ENCODE measurements around the gene MRM3.

DNA sequence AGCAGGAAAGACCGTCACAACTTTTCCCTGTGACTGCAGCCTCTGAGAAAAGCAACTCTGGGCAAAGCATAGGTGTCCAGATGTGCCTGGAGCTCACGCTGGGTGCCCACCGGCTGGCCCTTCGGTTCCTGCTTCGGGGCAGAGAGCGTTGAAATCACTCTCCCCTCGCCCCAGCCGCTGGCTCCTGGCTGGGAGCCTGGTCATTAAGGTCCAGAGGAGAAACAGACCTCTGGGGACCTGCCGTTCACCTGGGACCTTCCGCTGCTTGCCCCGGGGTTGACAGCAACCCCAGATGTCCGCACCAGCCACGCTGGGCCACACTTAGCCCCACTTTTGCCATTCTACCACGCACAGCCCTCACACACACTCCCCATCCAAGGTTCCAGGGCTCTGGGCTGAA, 13.1 kb downstream of the MRM3 start:
- TF ChIP-seq, protein P1, sequence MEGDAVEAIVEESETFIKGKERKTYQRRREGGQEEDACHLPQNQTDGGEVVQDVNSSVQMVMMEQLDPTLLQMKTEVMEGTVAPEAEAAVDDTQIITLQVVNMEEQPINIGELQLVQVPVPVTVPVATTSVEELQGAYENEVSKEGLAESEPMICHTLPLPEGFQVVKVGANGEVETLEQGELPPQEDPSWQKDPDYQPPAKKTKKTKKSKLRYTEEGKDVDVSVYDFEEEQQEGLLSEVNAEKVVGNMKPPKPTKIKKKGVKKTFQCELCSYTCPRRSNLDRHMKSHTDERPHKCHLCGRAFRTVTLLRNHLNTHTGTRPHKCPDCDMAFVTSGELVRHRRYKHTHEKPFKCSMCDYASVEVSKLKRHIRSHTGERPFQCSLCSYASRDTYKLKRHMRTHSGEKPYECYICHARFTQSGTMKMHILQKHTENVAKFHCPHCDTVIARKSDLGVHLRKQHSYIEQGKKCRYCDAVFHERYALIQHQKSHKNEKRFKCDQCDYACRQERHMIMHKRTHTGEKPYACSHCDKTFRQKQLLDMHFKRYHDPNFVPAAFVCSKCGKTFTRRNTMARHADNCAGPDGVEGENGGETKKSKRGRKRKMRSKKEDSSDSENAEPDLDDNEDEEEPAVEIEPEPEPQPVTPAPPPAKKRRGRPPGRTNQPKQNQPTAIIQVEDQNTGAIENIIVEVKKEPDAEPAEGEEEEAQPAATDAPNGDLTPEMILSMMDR (conservative IDR thresholded peaks at IDR 0.05): no peak
- TF ChIP-seq ZFX (IDR thresholded peaks at IDR 0.05): no peak
